GM12865 (cell line): ENCODE measurements around the gene TMEM184B.

Source experiments
- DNase-seq: peaks from one replicate; pipeline ENCODE4 v3.0.0; 2010; ENCODE audit warnings: low read depth
- H3K4me3 ChIP-seq: 2 replicates; pipeline ENCODE4 v1.5.1; 2011; ENCODE audit warnings: mild to moderate bottlenecking, low read depth, low read length, control low read depth
- TF ChIP-seq, protein P1 (sequence below): IDR thresholded peaks from 2 replicates; pipeline ENCODE4 v1.5.1; 2011; ENCODE audit warnings: low read length, control low read depth, low read depth, inconsistent platforms; ENCODE audit not compliant: insufficient read depth; ENCODE audit errors: missing control alignments

TMEM184B gene

DNA sequence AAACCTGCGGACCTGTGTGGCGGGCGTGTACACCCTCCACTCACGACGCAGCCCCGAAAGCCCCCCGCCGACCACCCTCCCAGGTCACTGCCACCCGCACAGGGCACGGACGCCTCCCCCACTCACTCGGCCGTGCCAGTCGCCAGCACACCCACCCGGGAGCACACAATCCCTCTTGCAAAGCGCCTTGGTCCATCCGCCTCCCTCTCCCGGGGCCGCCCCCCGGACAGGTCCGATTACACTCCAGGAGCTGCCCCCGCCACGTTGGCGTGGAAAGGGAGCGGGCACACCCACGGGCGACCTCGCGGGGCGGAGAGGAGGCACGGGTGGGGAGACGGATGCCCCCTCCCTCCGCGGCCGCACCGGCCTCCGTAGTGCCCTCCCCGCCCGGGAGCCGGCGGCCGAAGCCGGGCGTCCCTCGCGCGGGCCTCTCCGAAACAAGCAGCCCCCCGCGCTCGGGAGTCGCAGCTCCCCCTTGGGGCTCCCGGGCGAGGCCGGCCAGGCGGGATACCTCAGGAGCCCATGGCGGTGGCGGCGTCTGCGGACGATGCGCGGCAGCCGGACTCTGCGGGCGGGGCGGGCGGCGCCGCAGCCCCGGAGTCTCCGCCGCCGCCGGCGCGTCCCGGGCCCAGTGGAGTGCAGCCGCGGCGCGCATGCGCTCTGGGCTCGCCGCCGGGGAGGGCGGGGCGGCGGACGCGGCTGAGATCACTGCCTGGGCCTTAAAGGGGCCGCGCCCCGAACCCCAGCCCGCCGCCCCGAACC is at the start of gene TMEM184B:
Gene TMEM184B, minus strand, starts transcription at position 638 of the 762 bp plus-strand sequence. CDS start 25,049 bp downstream, outside the sequence.
- TF ChIP-seq, protein P1, sequence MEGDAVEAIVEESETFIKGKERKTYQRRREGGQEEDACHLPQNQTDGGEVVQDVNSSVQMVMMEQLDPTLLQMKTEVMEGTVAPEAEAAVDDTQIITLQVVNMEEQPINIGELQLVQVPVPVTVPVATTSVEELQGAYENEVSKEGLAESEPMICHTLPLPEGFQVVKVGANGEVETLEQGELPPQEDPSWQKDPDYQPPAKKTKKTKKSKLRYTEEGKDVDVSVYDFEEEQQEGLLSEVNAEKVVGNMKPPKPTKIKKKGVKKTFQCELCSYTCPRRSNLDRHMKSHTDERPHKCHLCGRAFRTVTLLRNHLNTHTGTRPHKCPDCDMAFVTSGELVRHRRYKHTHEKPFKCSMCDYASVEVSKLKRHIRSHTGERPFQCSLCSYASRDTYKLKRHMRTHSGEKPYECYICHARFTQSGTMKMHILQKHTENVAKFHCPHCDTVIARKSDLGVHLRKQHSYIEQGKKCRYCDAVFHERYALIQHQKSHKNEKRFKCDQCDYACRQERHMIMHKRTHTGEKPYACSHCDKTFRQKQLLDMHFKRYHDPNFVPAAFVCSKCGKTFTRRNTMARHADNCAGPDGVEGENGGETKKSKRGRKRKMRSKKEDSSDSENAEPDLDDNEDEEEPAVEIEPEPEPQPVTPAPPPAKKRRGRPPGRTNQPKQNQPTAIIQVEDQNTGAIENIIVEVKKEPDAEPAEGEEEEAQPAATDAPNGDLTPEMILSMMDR: no peak
- H3K4me3 ChIP-seq: peak within 1 kb of the TSS; percentile 78
- peak; percentile 83 for DNase-seq

DNA sequence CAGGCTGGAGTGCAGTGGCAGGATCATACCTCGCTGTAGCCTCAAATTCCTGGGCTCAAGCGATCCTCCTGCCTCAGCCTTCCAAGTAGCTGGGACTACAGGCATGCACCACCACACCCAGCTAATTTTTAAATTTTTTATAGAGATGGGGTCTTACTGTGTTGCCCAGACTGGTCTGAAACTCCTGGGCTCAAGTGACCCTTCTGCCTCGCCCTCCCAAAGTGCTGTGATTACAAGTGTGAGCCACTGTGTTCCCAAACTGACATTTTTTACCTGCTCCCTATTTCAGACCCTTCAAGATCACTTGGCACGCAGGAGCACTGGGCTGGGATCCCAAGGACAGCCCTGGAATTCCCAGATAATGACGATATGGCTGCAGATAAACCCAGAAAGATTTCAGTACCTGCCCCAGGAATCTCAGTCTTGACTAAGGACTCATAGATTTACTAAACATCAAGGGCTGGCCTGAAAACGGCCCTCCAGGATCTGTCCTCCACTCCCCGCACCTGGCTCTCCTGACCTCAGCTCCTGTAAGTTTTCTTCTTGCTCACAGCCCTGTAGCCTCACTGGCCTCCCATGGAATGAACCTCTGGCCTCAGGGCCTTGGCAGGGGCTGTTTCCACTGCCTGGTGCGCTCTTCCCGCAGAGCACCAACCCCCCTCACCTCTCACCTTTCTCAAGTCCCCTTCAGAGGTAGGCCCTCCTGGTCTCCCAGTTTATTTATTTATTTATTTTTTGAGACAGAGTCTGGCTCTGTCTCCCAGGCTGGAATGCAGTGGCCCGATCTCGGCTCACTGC is 48.0 kb upstream of the TMEM184B start:
- H3K4me3 ChIP-seq: no peak overlapping the region
- TF ChIP-seq, protein P1: no peak
- no peak for DNase-seq

DNA sequence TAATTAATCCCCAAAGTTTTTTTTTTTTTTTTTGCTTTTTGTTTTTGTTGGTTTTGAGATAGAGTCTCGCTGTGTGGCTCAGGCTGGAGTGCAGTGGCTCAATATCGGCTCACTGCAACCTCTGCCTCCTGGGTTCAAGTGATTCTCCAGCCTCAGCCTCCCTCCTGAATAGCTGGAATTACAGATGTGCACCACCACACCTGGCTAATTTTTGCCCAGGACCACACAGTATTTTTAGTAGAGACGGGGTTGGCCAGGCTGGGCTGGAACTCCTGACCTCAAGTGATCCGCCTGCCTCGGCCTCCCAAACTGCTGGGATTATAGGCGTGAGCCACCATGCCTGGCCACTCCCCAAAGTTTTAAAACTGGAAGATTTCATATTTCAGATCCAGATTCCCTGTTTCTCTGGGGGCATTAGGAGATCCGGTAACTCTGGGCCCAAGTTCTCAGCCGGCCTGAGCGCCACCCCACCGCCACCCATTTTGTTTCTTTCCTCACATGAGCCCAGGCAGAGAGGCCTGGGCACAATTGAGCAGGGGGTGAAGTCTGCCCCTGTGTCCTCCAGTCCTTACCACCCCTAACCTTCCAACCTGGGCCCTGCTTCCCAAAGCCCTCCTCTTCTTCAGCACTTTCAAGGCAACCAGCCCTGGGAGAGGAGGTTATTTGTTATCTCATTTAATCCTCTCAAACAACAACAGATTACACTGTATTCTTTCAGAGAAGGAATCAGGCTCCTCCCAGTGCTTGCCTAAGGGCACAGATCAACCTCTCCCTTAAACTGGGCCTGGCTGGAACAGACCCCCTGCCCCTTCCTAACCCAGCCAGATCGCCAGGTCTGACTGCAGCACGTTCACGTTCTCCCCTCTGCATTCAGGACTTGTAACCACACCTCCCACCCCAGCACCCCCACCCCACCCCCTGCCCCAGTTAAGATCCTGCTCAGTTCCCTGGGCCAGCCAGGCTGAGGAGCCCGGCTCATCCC is 46.3 kb upstream of the TMEM184B start:
- no peak overlapping the region for H3K4me3 ChIP-seq
- DNase-seq: no peak
- TF ChIP-seq, protein P1: no peak

DNA sequence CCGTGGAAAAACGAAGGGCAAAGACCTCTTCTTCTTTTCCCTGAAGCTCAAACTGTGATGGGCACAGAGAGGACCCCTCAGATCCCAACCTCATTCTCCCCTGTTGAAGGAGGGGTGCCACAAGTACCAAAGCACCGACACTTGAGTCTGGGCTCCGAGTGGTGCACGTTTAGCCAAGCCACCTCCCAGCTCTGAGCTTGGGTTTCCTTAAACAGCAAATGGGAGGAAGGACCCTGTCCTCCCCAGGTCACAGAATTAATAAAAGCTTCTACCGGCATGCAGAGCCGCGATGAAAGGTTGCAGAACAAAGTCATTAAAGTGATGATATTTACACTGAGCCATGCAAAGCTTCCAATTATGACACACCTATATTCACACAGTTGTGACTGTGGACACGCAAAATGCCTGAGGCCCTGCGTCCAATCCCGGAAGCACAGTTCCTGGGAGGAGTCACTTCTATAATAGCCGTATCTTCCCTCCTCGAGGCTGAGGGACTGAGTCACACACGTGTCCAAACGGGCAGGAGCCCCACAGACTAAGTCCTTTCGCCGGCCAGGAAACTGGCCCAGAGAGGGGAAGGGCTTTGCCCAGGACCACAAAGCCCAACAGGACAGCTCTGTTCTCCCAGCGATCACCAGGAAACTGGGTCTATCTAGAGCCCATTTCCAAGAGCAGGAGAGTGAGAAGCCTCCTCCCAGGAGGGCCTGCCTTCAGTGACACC is 45.3 kb upstream of the TMEM184B start:
- no peak for DNase-seq
- no peak overlapping the region for H3K4me3 ChIP-seq
- TF ChIP-seq, protein P1: no peak

DNA sequence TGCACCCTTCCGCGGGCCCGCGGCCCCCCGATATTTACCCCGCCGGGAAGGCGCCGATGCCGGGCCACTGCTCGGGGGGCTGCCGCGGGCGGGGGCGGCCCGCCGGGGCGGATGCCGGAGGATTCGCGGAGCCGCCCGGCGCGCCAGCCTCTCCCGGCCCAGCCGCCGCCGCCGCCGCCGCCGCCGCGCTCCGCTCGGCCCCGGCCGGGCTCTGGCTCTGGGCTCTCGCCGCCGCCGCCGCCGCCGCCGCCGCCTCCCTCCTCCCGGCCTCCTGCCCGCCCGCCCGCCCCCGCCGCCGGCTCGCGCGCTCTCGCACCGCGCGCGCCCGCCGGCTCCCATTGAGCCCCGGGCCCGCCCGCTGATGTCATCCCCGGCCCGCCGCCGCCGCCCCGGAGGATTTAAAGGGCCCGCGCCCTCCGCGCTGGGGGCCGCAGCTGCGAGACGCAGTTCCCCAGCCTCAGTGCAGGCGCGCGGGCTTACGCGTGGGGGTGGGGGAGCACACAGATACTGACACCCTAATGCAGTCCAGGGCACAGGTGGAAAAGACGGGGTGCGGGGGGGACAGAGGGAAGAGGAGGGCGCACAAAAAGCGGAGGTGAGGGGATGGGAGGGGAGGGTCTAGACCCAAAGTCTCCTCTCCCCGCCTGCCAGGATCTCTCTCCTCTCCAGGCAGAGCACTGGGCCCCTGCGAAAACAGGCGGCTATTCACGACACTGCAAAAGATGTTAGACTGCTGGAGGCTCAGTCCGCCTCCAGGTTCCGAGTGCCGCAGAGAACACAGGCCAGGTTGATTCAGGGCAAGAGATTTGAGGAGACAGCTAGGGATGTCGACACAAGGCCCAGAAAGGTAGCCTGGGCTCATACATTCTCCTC is 44.5 kb upstream of the TMEM184B start, which contains the start of gene CSNK1E:
Gene CSNK1E, minus strand, starts transcription at position 312 of the 873 bp plus-strand sequence. CDS start 3,276 bp downstream, outside the sequence.
- TF ChIP-seq, protein P1: no peak
- H3K4me3 ChIP-seq: peak within 1 kb of the TSS; percentile 82
- peak; percentile 73 for DNase-seq
